Neural progenitor cell (in vitro differentiated cells): ENCODE data around the gene SFSWAP. TPM values are rescaled to one million over a fixed set of nuclear protein-coding genes. Genes with fewer than 3 reads are reported as not detected.

Experiments
- DNase-seq: peaks from one replicate; pipeline ENCODE4 v3.0.0-alpha.2; 2016; ENCODE audit warnings: low spot score
- H2AFZ ChIP-seq: fragments of 200-600 bp; sonication (generic); replicated peaks from 2 replicates; pipeline ENCODE4 v1.6.1; 2016; ENCODE audit warnings: antibody characterized with exemption
- H3F3A ChIP-seq: fragments of 200-600 bp; sonication (generic); 2 replicates; pipeline ENCODE4 v1.6.1; 2016; ENCODE audit warnings: antibody characterized with exemption, low read depth
- H3K27ac ChIP-seq: fragments of 200-600 bp; sonication (generic); 2 replicates; pipeline ENCODE4 v1.5.1; 2016; ENCODE audit warnings: mild to moderate bottlenecking
- H3K27me3 ChIP-seq: fragments of 200-600 bp; sonication (generic); 2 replicates; pipeline ENCODE4 v1.6.1; 2016; ENCODE audit warnings: mild to moderate bottlenecking, moderate library complexity
- H3K36me3 ChIP-seq: fragments of 200-600 bp; sonication (generic); 2 replicates; pipeline ENCODE4 v1.5.1; 2016
- H3K4me1 ChIP-seq: fragments of 200-600 bp; sonication (generic); 2 replicates; pipeline ENCODE4 v1.6.1; 2016; ENCODE audit warnings: mixed run types
- H3K4me2 ChIP-seq: fragments of 200-600 bp; sonication (generic); 2 replicates; pipeline ENCODE4 v1.6.1; 2016
- H3K4me3 ChIP-seq: fragments of 200-600 bp; sonication (generic); 2 replicates; pipeline ENCODE4 v1.5.1; 2016
- H3K79me2 ChIP-seq: fragments of 200-600 bp; sonication (generic); 2 replicates; pipeline ENCODE4 v1.6.1; 2016; ENCODE audit warnings: low read depth
- H3K9ac ChIP-seq: fragments of 200-600 bp; sonication (generic); 2 replicates; pipeline ENCODE4 v1.6.1; 2016
- H3K9me3 ChIP-seq: fragments of 200-600 bp; sonication (generic); 2 replicates; pipeline ENCODE4 v1.5.1; 2016; ENCODE audit warnings: low read depth
- H4K20me1 ChIP-seq: fragments of 200-600 bp; sonication (generic); 2 replicates; pipeline ENCODE4 v1.6.1; 2016; ENCODE audit warnings: low read depth
- H3K27ac Mint-ChIP-seq: 3 replicates; pipeline ENCODE4 v1.8.0; 2021; ENCODE audit warnings: mixed read lengths
- H3K27me3 Mint-ChIP-seq: 2 replicates; pipeline ENCODE4 v1.8.0; 2022; ENCODE audit warnings: low read depth, mild to moderate bottlenecking, inconsistent platforms, moderate library complexity, mixed read lengths; ENCODE audit not compliant: insufficient read depth
- H3K36me3 Mint-ChIP-seq: 3 replicates; pipeline ENCODE4 v1.8.0; 2021; ENCODE audit warnings: mixed read lengths
- H3K4me1 Mint-ChIP-seq: 3 replicates; pipeline ENCODE4 v1.8.0; 2021; ENCODE audit warnings: mixed read lengths
- H3K4me3 Mint-ChIP-seq: 3 replicates; pipeline ENCODE4 v1.8.0; 2021; ENCODE audit warnings: mild to moderate bottlenecking, moderate library complexity, mixed read lengths
- H3K9me3 Mint-ChIP-seq: 3 replicates; pipeline ENCODE4 v1.8.0; 2020; ENCODE audit warnings: mixed read lengths
- EZH2 ChIP-seq: fragments of 200-600 bp; sonication (generic); IDR thresholded peaks from 2 replicates; pipeline ENCODE4 v1.6.1; 2017; ENCODE audit warnings: antibody characterized with exemption, mild to moderate bottlenecking, moderate library complexity
- EZH2phosphoT487 ChIP-seq: fragments of 200-600 bp; sonication (generic); IDR thresholded peaks from 2 replicates; pipeline ENCODE4 v1.6.1; 2017; ENCODE audit warnings: antibody characterized with exemption
- total RNA-seq: library from RNA; depleted of rRNA; stranded (reverse); fragments of >200 nt; gene quantifications from 2 replicates; pipeline ENCODE4 v1.2.3, GENCODE V29; 2015; ENCODE audit warnings: low replicate concordance
- TF ChIP-seq, protein P1 (sequence below): fragments of 200-600 bp; sonication (generic); IDR thresholded peaks from 2 replicates; pipeline ENCODE4 v1.5.1; 2017; ENCODE audit warnings: antibody characterized with exemption, mild to moderate bottlenecking

Gene SFSWAP
- total RNA-seq, 1 donor from 2014 or later = 37.0 TPM

DNA sequence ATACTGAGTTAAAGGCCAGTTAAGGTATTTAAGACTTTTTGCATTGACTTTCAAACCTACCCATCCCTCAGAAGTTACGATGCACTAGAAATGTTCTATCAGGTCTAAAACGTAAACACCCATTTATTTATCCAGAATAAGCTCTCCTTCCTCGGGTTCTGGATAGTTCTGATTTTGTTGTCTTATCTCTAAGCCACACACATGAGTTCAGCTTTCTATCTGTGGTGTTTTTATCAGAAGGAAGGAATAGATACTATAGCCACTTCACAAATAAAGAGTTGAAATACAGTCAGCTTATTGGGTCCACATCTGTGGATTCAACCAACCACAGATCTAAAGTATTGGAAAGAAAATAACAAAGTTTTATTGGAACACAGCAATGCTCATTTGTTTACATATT is 5.4 kb downstream of the SFSWAP start:
- no peak overlapping the region for H3K4me2 ChIP-seq
- no peak overlapping the region for H2AFZ ChIP-seq
- Mint-ChIP-seq H3K9me3 (no peaks in the 10 kb centered on the region), H3K27ac (no peak overlapping the region), H3K4me3 (no peak overlapping the region), H3K36me3 (peaks cover 19% of the 10 kb centered on the region), H3K4me1 (peaks cover 10% of the 10 kb centered on the region), H3K27me3 (no peaks in the 10 kb centered on the region)
- no peak overlapping the region for H3K4me3 ChIP-seq
- TF ChIP-seq, protein P1, sequence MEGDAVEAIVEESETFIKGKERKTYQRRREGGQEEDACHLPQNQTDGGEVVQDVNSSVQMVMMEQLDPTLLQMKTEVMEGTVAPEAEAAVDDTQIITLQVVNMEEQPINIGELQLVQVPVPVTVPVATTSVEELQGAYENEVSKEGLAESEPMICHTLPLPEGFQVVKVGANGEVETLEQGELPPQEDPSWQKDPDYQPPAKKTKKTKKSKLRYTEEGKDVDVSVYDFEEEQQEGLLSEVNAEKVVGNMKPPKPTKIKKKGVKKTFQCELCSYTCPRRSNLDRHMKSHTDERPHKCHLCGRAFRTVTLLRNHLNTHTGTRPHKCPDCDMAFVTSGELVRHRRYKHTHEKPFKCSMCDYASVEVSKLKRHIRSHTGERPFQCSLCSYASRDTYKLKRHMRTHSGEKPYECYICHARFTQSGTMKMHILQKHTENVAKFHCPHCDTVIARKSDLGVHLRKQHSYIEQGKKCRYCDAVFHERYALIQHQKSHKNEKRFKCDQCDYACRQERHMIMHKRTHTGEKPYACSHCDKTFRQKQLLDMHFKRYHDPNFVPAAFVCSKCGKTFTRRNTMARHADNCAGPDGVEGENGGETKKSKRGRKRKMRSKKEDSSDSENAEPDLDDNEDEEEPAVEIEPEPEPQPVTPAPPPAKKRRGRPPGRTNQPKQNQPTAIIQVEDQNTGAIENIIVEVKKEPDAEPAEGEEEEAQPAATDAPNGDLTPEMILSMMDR = no peak
- TF ChIP-seq EZH2 (no peak), EZH2phosphoT487 (no peak)
- H3K27ac ChIP-seq = no peak overlapping the region
- no peak for DNase-seq
- no peaks in the 10 kb centered on the region for H3K27me3 ChIP-seq
- H3K36me3 ChIP-seq = peaks cover 30% of the 10 kb centered on the region
- peaks cover 15% of the 10 kb centered on the region for H4K20me1 ChIP-seq
- peaks cover 27% of the 10 kb centered on the region for H3K79me2 ChIP-seq
- no peak overlapping the region for H3K9ac ChIP-seq
- no peaks in the 10 kb centered on the region for H3K9me3 ChIP-seq
- H3F3A ChIP-seq = peaks cover 4% of the 10 kb centered on the region
- peaks cover 15% of the 10 kb centered on the region for H3K4me1 ChIP-seq

DNA sequence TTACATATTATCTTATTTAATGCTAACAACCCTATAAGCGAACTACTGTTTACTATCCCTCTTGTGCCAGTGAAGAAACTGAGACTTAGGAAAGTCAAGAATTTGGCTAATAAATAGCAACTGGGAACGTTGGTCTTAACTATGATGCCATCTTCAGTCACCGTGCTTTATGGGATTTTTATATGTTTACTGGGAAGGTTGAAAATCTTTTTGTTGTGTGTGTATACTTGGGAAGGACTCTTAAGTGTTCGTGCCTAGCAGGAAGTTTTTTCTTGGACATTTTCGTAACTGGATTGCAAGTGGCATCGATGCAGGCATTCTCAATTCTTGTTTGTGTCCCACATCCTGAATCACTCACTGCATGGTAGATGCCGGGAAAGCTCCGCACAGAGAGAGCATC is 9.4 kb downstream of the SFSWAP start:
- Histone ChIP-seq H3K9ac (no peak overlapping the region), H3K36me3 (peaks cover 22% of the 10 kb centered on the region), H3K4me3 (no peak overlapping the region), H3K4me2 (no peak overlapping the region), H4K20me1 (peaks cover 6% of the 10 kb centered on the region), H3K27ac (no peak overlapping the region), H3K9me3 (no peaks in the 10 kb centered on the region), H2AFZ (no peak overlapping the region), H3K4me1 (peaks cover 20% of the 10 kb centered on the region), H3F3A (peaks cover 27% of the 10 kb centered on the region), H3K27me3 (no peaks in the 10 kb centered on the region), H3K79me2 (peaks cover 33% of the 10 kb centered on the region)
- Mint-ChIP-seq H3K36me3 (peaks cover 27% of the 10 kb centered on the region), H3K4me1 (peaks cover 10% of the 10 kb centered on the region), H3K27ac (no peak overlapping the region), H3K4me3 (no peak overlapping the region), H3K27me3 (peaks cover under 1% of the 10 kb centered on the region), H3K9me3 (no peaks in the 10 kb centered on the region)
- no peak for DNase-seq
- no peak for TF ChIP-seq EZH2
- no peak for TF ChIP-seq EZH2phosphoT487
- TF ChIP-seq, protein P1 = no peak

DNA sequence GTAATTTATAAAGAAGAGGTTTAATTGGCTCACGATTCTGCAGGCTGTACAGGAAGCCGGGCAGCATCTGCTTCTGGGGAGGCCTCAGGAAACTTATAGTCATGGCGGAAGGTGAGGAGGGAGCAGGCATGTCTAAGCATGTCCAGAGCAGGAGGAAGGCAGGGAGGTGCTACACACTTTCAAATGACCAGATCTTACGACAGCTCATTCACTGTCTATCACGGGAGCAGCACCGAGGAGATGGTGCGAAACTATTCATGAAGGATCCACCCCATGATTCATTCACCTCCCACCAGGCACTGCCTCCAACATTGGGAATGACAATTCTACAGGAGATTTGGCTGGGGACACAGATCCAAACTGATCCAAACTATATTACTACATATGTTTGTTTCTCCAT is 10.0 kb downstream of the SFSWAP start:
- peaks cover 2% of the 10 kb centered on the region for H3K27me3 Mint-ChIP-seq
- Histone ChIP-seq H3K4me3 (no peak overlapping the region), H2AFZ (no peak overlapping the region), H3K36me3 (peaks cover 21% of the 10 kb centered on the region), H3K9me3 (no peaks in the 10 kb centered on the region), H3K79me2 (peaks cover 37% of the 10 kb centered on the region), H3K4me2 (no peak overlapping the region), H3K9ac (no peak overlapping the region), H3K4me1 (peaks cover 20% of the 10 kb centered on the region), H4K20me1 (peaks cover 6% of the 10 kb centered on the region), H3F3A (peaks cover 27% of the 10 kb centered on the region), H3K27ac (peak overlapping the region; percentile 47), H3K27me3 (no peaks in the 10 kb centered on the region)
- DNase-seq = no peak
- no peaks in the 10 kb centered on the region for H3K9me3 Mint-ChIP-seq
- H3K27ac Mint-ChIP-seq = no peak overlapping the region
- H3K4me3 Mint-ChIP-seq = no peak overlapping the region
- H3K4me1 Mint-ChIP-seq = peaks cover 10% of the 10 kb centered on the region
- TF ChIP-seq EZH2 = no peak
- TF ChIP-seq, protein P1 = no peak
- no peak for TF ChIP-seq EZH2phosphoT487
- H3K36me3 Mint-ChIP-seq = peaks cover 27% of the 10 kb centered on the region
